Natural killer cell (primary cell): Measurements from ENCODE around the gene GOLGA8H. TPM values are rescaled to one million over a fixed set of nuclear protein-coding genes. Genes with fewer than 3 reads are reported as not detected.
"Not testable (repeated sequence)": the region's sequence is repeated elsewhere in the genome, so short reads cannot be mapped to it uniquely, and the experiment has no call there.

Source experiments
- ATAC-seq, 3 donors: fragments of 150-1000 bp in 2 of 3; fragments of 200-7000 bp in 1 of 3; cut with Tn5 transposase; 1 replicate in 1 of 3; 2 replicates in 2 of 3; pipeline ENCODE4 v1.10.0; 2021; ENCODE audit warnings: mild to moderate bottlenecking in 2 of 3, moderate library complexity in 2 of 3
- DNase-seq, 2 donors: peaks; one replicate each; pipeline versions ENCODE4 v3.0.0 to v3.0.0-alpha.2; 2013 to 2021; ENCODE audit warnings: mixed read lengths in 1 of 2
- H3K27ac ChIP-seq: one replicate; pipeline ENCODE4 v1.5.1; 2013; ENCODE audit warnings: mild to moderate bottlenecking, low read length
- H3K27me3 ChIP-seq: one replicate; pipeline ENCODE4 v1.6.1; 2013; ENCODE audit warnings: low read length; ENCODE audit not compliant: control insufficient read depth, insufficient read depth
- H3K36me3 ChIP-seq: one replicate; pipeline ENCODE4 v1.6.1; 2013; ENCODE audit warnings: low read length; ENCODE audit not compliant: control insufficient read depth, insufficient read depth
- H3K4me1 ChIP-seq: one replicate; pipeline ENCODE4 v1.6.1; 2013; ENCODE audit warnings: low read length; ENCODE audit not compliant: control insufficient read depth, insufficient read depth
- H3K4me3 ChIP-seq: one replicate; pipeline ENCODE4 v1.5.1; 2013; ENCODE audit warnings: low read length
- H3K9me3 ChIP-seq: one replicate; pipeline ENCODE4 v1.6.1; 2013; ENCODE audit warnings: low read length; ENCODE audit not compliant: control insufficient read depth, insufficient read depth
- H3K27ac Mint-ChIP-seq, 2 donors: one replicate each; pipeline ENCODE4 v1.8.0; 2022; ENCODE audit warnings: mild to moderate bottlenecking in 2 of 2, mixed read lengths in 2 of 2, moderate library complexity in 1 of 2
- H3K27me3 Mint-ChIP-seq, 2 donors: one replicate each; pipeline ENCODE4 v1.8.0; 2022; ENCODE audit warnings: low read depth in 2 of 2, mixed read lengths in 2 of 2
- H3K36me3 Mint-ChIP-seq: one replicate; pipeline ENCODE4 v1.8.0; 2022; ENCODE audit warnings: mixed read lengths
- H3K4me1 Mint-ChIP-seq, 2 donors: one replicate each; pipeline ENCODE4 v1.8.0; 2022; ENCODE audit warnings: mixed read lengths in 2 of 2
- H3K4me3 Mint-ChIP-seq: one replicate; pipeline ENCODE4 v1.8.0; 2022; ENCODE audit warnings: mild to moderate bottlenecking, moderate library complexity, mixed read lengths
- H3K9me3 Mint-ChIP-seq, 2 donors: one replicate each; pipeline ENCODE4 v1.8.0; 2022; ENCODE audit warnings: mixed read lengths in 2 of 2
- CTCF ChIP-seq: fragments of 200-600 bp; IDR thresholded peaks from one replicate; pipeline ENCODE4 v1.8.0; 2022; ENCODE audit warnings: antibody characterized with exemption
- WGBS: methylation state at CpG from one replicate; pipeline ENCODE4 v1.1.7; 2013; ENCODE audit warnings: missing lambda C conversion rate; ENCODE audit not compliant: insufficient coverage; 5-methylcytosine and 5-hydroxymethylcytosine counted together
- intact Hi-C: fragments of 100-400 bp; cut with micrococcal nuclease; formaldehyde crosslinking; loops from one replicate; pipeline ENCODE4 v1.14.2; 2022
- total RNA-seq, 4 donors: library from RNA; stranded (reverse); fragments of 120-200 nt in 1 of 4; gene quantifications; one replicate each; pipeline versions ENCODE4 v1.2.3 to v1.2.4, GENCODE V29; 2013 to 2022

Gene GOLGA8H
- total RNA-seq, 3 donors from 2014 or later (not counting 1 experiment from before 2014, with no cell fraction given), result 1.2 to 2.6 (median 2.3) TPM

GRCh38 chr15:30598953-30599352 lies 4.9 kb upstream of the GOLGA8H start:
- H3K36me3 ChIP-seq, H3K4me1 ChIP-seq, ATAC-seq, H3K27ac ChIP-seq, H3K36me3 Mint-ChIP-seq, H3K27ac Mint-ChIP-seq, H3K4me3 ChIP-seq, H3K9me3 ChIP-seq, intact Hi-C loops, H3K27me3 ChIP-seq, H3K4me3 Mint-ChIP-seq, DNase-seq, H3K27me3 Mint-ChIP-seq, H3K4me1 Mint-ChIP-seq, H3K9me3 Mint-ChIP-seq: not testable (repeated sequence)
- 15% methylated on average over 2 of the region's 2 CpGs for WGBS
- peak; percentile 19 for TF ChIP-seq CTCF

- H3K4me1 Mint-ChIP-seq, H3K36me3 ChIP-seq, DNase-seq, ATAC-seq, H3K4me1 ChIP-seq, H3K27me3 Mint-ChIP-seq, H3K27ac Mint-ChIP-seq, H3K9me3 ChIP-seq, H3K4me3 ChIP-seq, intact Hi-C loops, H3K36me3 Mint-ChIP-seq, H3K27ac ChIP-seq, H3K9me3 Mint-ChIP-seq, H3K27me3 ChIP-seq, H3K4me3 Mint-ChIP-seq: not testable (repeated sequence)
- no CpG with 5 or more reads among the region's 6 CpGs for WGBS
Measured at GRCh38 chr15:30612271-30612670, 8.4 kb downstream of the GOLGA8H start.

GRCh38 chr15:30621342-30621741 lies 17.5 kb downstream of the GOLGA8H start:
- 20% methylated on average over 1 of the region's 3 CpGs for WGBS
- H3K4me1 ChIP-seq, H3K27me3 Mint-ChIP-seq, H3K27ac Mint-ChIP-seq, intact Hi-C loops, ATAC-seq, H3K4me3 ChIP-seq, H3K9me3 Mint-ChIP-seq, H3K36me3 ChIP-seq, H3K27me3 ChIP-seq, H3K36me3 Mint-ChIP-seq, H3K9me3 ChIP-seq, H3K27ac ChIP-seq, H3K4me3 Mint-ChIP-seq: not testable (repeated sequence)
- peak in 1 of 2 donors; percentile 33 for DNase-seq
- H3K4me1 Mint-ChIP-seq, result peaks cover 10 to 11% of the 10 kb centered on the region in 2 donors

GRCh38 chr15:30625436-30626193 lies 21.8 kb downstream of the GOLGA8H start, which contains the start of gene ARHGAP11B:
Gene ARHGAP11B (plus strand): TSS chr15:30626128.
- H3K27ac ChIP-seq, result peak within 1 kb of the TSS; percentile 85
- peak within 1 kb of the TSS; percentile 62 for H3K4me3 ChIP-seq
- DNase-seq (peak; percentile 95 to 96), ATAC-seq (peak; percentile 95 to 99 (median 96))
- H3K36me3 Mint-ChIP-seq, H3K4me1 ChIP-seq, H3K9me3 Mint-ChIP-seq, H3K36me3 ChIP-seq, H3K27me3 Mint-ChIP-seq, H3K9me3 ChIP-seq, H3K27me3 ChIP-seq, intact Hi-C loops: not testable (repeated sequence)
- peak; percentile 8 for TF ChIP-seq CTCF
- Mint-ChIP-seq H3K27ac (peak within 1 kb of the TSS; percentile 98), H3K4me3 (peak within 1 kb of the TSS; percentile 99), H3K4me1 (peaks cover 22 to 24% of the 10 kb centered on the region in 2 donors)
- under 1% methylated on average over 33 of the region's 35 CpGs for WGBS
